ENCODE results near the gene CALHM1.
"Not testable (repeated sequence)": the region's sequence is repeated elsewhere in the genome, so short reads cannot be mapped to it uniquely, and the experiment has no call there.

CALHM1 gene

GRCh38 chr10:103427866-103428265, 30.8 kb downstream of the CALHM1 start:
- DNase-seq: no peak

GRCh38 chr10:103423748-103424147, 35.0 kb downstream of the CALHM1 start:
- DNase-seq: no peak

DNA sequence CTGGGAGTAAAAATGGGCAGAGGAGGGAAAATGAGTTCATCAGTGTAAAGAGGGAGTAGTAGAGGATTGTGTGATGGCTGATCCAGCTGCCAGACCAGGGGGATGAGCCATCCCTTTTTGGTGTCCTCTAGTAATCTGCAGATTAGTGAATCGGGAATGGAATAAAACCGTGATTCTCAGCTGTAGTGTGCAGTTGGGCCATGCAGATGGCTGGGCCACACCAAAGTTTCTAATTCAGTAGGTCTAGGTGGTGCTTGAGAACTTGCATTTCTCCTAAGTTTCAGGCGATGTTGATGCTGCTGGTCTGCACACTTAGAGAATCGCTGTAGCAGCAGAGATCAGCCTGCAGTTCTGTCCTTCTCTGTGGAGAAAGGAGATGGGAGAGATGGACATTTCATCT, 39.6 kb downstream of the CALHM1 start:
- no peak for DNase-seq

GRCh38 chr10:103417601-103418000, 41.1 kb downstream of the CALHM1 start:
- no peak for DNase-seq

DNA sequence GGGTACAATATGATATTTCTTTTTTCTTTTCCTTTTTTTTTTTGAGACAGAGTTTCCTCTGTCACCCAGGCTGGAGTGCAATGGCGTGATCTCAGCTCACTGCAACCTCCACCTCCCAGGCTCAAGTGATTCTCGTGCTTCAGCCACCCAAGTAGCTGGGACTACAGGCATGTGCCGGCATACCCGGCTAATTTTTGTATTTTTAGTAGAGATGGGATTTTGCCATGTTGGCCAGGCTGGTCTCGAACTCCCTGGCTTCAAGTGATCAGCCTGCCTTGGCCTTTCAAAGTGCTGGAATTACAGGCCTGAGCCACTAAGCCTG, 41.6 kb downstream of the CALHM1 start:
- DNase-seq: not testable (repeated sequence)

DNA sequence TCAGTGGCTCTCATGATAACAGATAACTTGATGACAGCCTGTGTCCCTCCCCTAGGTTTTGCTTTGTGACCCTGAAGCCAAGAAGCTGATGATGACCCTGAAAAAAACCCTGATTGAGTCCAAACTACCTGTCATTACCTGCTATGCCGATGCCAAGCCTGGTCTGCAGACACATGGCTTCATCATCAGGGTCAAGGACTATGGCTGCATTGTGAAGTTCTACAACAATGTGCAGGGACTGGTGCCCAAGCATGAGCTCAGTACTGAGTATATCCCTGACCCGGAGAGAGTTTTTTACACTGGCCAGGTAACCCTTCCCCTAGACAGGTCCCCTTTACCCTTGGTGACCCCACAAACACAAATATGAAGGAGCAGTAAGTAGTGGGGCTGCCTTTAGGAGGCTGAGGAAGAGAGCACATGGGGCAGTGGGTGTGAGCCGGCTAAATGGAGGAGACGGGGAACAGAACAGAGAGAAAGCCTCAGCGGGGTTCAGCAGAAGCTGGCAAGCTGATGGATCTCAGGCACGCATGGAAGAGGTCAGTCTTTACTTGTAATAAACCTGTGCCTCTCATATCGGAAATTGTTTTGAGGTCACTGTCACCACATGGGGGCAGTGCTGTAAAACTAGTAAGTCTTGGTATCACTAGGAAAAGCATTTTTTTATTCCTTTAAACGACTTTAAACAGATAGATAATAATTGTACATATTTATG, 42.1 kb downstream of the CALHM1 start:
- DNase-seq: peak; percentile 87 to 88

GRCh38 chr10:103415581-103415980, 43.1 kb downstream of the CALHM1 start:
- no peak for DNase-seq

DNA sequence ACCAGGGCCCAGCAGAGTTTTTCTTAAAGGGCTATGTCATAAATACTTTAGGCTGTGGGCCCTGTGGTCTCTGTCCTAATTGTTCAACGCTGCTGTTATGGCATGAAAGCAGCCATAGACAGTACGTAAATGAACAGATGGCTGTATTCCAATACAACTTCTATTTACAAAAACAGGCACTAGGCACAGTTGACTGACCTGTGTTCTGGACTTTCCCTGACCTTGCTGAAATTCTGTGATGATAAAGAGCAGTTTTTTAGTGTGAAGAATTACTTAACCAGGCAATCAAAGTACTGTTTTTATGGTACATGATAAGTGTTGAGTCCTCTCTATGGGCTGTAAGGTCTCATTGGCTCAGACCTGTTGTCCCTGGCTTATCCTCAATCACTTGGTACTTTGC, 45.1 kb downstream of the CALHM1 start:
- DNase-seq: no peak

All from Kasumi-1 (cell line).